A673 (cell line): ENCODE measurements around the gene SH3RF3. TPM values are rescaled to one million over a fixed set of nuclear protein-coding genes. Genes with fewer than 3 reads are reported as not detected.

ENCODE experiments used
- BruUV-seq: library from RNA; stranded (reverse); fragments of 400-500 nt; replicated peaks from 2 replicates; lab custom pipeline; 2021; lab: Mats Ljungman, UMichigan
- CTCF ChIA-PET: fragments of 300-600 bp; sonication (Branson Sonifier 250); formaldehyde crosslinking; loops from one replicate; lab custom pipeline; 2022; ENCODE audit warnings: antibody characterized with exemption; lab: Charles Lee
- POLR2A ChIA-PET: fragments of 300-600 bp; sonication (Branson Sonifier 250); formaldehyde crosslinking; loops from one replicate; lab custom pipeline; 2022; ENCODE audit warnings: antibody characterized with exemption; ENCODE audit not compliant: low non-redundant PET; lab: Charles Lee
- DNase-seq: peaks from one replicate; pipeline ENCODE4 v3.0.0-alpha.2; 2015; ENCODE audit warnings: low spot score
- H3K27ac ChIP-seq: fragments of 200-600 bp; sonication (generic); 2 replicates; pipeline ENCODE4 v1.5.1; 2016; ENCODE audit warnings: mixed run types, low read depth, mild to moderate bottlenecking, mixed read lengths, antibody characterized with exemption, low read length; ENCODE audit not compliant: poor library complexity, severe bottlenecking
- H3K27me3 ChIP-seq: fragments of 200-600 bp; sonication (generic); replicated peaks from 2 replicates; pipeline ENCODE4 v1.6.1; 2017; ENCODE audit warnings: mixed run types, low read depth, mild to moderate bottlenecking, mixed read lengths, antibody characterized with exemption, low read length; ENCODE audit not compliant: insufficient read depth, poor library complexity
- H3K36me3 ChIP-seq: fragments of 200-600 bp; sonication (generic); 2 replicates; pipeline ENCODE4 v1.6.1; 2016; ENCODE audit warnings: mixed run types, mild to moderate bottlenecking, mixed read lengths, antibody characterized with exemption, low read length; ENCODE audit not compliant: insufficient read depth, poor library complexity, severe bottlenecking
- H3K4me1 ChIP-seq: fragments of 200-600 bp; sonication (generic); 2 replicates; pipeline ENCODE4 v1.6.1; 2017; ENCODE audit warnings: mixed run types, mild to moderate bottlenecking, mixed read lengths, antibody characterized with exemption, low read length; ENCODE audit not compliant: insufficient read depth, poor library complexity, severe bottlenecking
- H3K4me3 ChIP-seq: fragments of 200-600 bp; sonication (generic); 2 replicates; pipeline ENCODE4 v1.5.1; 2016; ENCODE audit warnings: low read depth, mixed run types, mild to moderate bottlenecking, mixed read lengths, low read length; ENCODE audit not compliant: poor library complexity, severe bottlenecking
- H3K9me3 ChIP-seq: fragments of 200-600 bp; sonication (generic); 2 replicates; pipeline ENCODE4 v1.6.1; 2016; ENCODE audit warnings: mixed run types, low read depth, mild to moderate bottlenecking, mixed read lengths, antibody characterized with exemption, low read length; ENCODE audit not compliant: poor library complexity, severe bottlenecking
- EZH2 ChIP-seq: fragments of 200-600 bp; sonication (generic); IDR thresholded peaks from 2 replicates; pipeline ENCODE4 v1.6.1; 2017; ENCODE audit warnings: borderline replicate concordance, low read depth, mild to moderate bottlenecking, mixed read lengths, antibody characterized with exemption, low read length; ENCODE audit not compliant: poor library complexity, severe bottlenecking
- intact Hi-C: fragments of 100-400 bp; cut with micrococcal nuclease; formaldehyde crosslinking; loops from one replicate; pipeline ENCODE4 v1.10.0; 2022; ENCODE audit not compliant: unreplicated experiment
- total RNA-seq: library from RNA; stranded (reverse); gene quantifications from 2 replicates; pipeline ENCODE4 v1.2.3, GENCODE V29; 2021
- TF ChIP-seq, protein P1 (sequence below): fragments of 300-800, 200-600 bp; sonication (generic); conservative IDR thresholded peaks from 2 replicates; pipeline ENCODE4 v1.5.1; 2017; ENCODE audit warnings: low read depth, mild to moderate bottlenecking, antibody characterized with exemption, low read length, moderate library complexity, mixed read lengths

The SH3RF3 gene
- total RNA-seq, 1 experiment from 2014 or later: 0.15 TPM

DNA sequence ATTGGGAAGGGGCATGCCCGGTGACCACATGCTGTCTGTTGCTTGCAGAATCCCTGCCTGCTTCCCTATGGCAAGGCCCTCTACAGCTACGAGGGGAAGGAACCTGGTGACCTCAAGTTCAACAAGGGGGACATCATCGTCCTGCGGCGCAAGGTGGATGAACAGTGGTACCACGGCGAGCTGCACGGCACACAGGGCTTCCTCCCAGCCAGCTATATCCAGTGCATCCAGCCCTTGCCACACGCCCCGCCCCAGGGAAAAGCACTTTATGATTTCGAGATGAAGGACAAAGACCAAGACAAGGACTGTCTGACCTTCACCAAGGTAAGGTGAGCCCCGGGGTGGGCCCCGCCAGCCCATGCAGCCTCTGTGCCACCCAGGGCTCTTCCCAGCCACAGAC is 218.6 kb downstream of the SH3RF3 start:
- intact Hi-C loops: no loop called here
- no peaks in the 10 kb centered on the region for H3K27me3 ChIP-seq
- POLR2A ChIA-PET: no interaction called here
- DNase-seq: no peak
- no TSS peak for BruUV-seq
- no peaks in the 10 kb centered on the region for H3K36me3 ChIP-seq
- no peak overlapping the region for H3K27ac ChIP-seq
- TF ChIP-seq, protein P1, sequence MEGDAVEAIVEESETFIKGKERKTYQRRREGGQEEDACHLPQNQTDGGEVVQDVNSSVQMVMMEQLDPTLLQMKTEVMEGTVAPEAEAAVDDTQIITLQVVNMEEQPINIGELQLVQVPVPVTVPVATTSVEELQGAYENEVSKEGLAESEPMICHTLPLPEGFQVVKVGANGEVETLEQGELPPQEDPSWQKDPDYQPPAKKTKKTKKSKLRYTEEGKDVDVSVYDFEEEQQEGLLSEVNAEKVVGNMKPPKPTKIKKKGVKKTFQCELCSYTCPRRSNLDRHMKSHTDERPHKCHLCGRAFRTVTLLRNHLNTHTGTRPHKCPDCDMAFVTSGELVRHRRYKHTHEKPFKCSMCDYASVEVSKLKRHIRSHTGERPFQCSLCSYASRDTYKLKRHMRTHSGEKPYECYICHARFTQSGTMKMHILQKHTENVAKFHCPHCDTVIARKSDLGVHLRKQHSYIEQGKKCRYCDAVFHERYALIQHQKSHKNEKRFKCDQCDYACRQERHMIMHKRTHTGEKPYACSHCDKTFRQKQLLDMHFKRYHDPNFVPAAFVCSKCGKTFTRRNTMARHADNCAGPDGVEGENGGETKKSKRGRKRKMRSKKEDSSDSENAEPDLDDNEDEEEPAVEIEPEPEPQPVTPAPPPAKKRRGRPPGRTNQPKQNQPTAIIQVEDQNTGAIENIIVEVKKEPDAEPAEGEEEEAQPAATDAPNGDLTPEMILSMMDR: no peak
- no peak for TF ChIP-seq EZH2
- H3K4me1 ChIP-seq: peaks cover 7% of the 10 kb centered on the region
- H3K9me3 ChIP-seq: no peaks in the 10 kb centered on the region
- no peak overlapping the region for H3K4me3 ChIP-seq
- CTCF ChIA-PET: no interaction called here

DNA sequence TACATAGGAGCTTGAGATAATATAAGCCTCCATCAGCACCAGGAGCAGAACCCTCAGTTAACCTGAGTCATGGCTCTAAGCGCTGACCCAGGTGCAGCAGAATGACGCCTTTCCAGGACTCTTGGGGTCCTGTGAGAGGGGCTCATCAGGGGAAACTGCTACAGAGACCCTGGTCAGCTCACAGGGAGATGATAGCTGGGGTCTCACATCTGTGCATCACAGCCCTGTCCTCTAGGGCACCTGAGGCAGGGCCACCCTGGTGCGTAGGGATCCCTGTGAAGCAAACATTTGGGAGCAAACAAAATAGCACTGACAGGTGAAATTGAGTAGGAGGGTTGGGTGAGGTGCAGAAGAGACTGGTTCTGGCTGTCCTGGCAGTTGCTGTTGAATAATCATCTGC is 219.2 kb downstream of the SH3RF3 start:
- ChIA-PET POLR2A (no interaction called here), CTCF (no interaction called here)
- Histone ChIP-seq H3K27me3 (no peaks in the 10 kb centered on the region), H3K4me3 (no peak overlapping the region), H3K9me3 (no peaks in the 10 kb centered on the region), H3K36me3 (no peaks in the 10 kb centered on the region), H3K27ac (no peak overlapping the region), H3K4me1 (peaks cover 3% of the 10 kb centered on the region)
- BruUV-seq: no TSS peak
- no peak for DNase-seq
- intact Hi-C loops: no loop called here
- TF ChIP-seq EZH2: no peak
- TF ChIP-seq, protein P1: no peak

DNA sequence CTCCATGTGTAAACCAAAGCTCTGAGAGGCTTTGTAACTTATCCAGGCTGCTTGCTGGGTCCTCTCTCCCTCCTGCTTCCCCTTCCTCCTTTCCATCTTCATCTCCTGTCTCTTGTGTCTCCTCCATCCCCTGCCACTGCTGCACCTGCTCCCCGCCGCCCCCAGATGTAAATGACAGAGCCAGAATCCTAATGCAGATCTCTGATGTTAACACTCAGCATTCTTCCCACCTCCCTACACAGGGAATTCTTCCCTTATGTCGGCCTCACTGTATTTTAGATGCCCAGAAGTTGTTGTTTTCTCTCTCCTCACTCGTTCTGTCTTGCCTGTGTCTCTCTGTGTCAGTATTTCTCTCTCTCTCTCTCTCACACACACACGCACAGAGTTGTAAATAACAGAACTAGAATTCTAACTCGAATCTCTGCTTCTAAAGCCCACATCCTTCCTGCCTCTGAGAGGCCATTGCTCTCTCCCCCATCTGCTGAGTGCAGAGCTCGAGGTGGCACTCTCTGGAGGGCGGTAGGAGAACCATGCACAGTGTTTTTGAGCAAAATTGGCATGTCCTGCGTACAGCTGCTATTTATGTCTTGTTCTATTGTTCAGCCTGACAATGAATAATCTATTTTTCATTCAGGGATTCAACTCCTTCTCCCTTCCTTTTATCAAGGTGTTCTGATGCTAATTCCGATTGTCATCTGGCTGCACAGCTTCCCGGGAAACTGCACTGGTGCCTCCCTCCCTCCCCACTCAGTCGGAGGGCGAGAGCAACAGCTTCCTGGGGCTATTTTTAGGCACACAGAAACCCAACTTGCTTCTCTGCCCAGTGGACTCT is 219.9 kb downstream of the SH3RF3 start:
- H3K27ac ChIP-seq: no peak overlapping the region
- BruUV-seq: no TSS peak
- ChIA-PET CTCF (no interaction called here), POLR2A (no interaction called here)
- intact Hi-C loops: no loop called here
- no peaks in the 10 kb centered on the region for H3K4me1 ChIP-seq
- H3K36me3 ChIP-seq: no peaks in the 10 kb centered on the region
- H3K4me3 ChIP-seq: no peak overlapping the region
- TF ChIP-seq, protein P1: no peak
- no peak for TF ChIP-seq EZH2
- no peak for DNase-seq
- no peaks in the 10 kb centered on the region for H3K9me3 ChIP-seq
- H3K27me3 ChIP-seq: no peaks in the 10 kb centered on the region
